Skin epidermis (tissue), 12 donors: ENCODE measurements around the gene RELL1.

Experiments used
- H3K27ac ChIP-seq, 21 experiments: fragments of 200-600 bp; sonication (generic) in 11 of 21; one replicate each; pipeline ENCODE4 v1.5.0; 2020; ENCODE audit warnings: mild to moderate bottlenecking in 3 of 21, inconsistent platforms in 2 of 21, moderate library complexity in 2 of 21
- H3K4me3 ChIP-seq, 7 experiments: fragments of 200-600 bp; sonication (generic) in 2 of 7; one replicate each; pipeline ENCODE4 v1.5.0; 2020; ENCODE audit warnings: inconsistent platforms in 2 of 7, mild to moderate bottlenecking in 2 of 7, moderate library complexity in 1 of 7

Gene RELL1

GRCh38 chr4:37693450-37694190 is 7.4 kb upstream of the RELL1 start:
- Histone ChIP-seq H3K4me3 (no peak overlapping the region), H3K27ac (no peak overlapping the region)

GRCh38 chr4:37693030-37693429 is 6.9 kb upstream of the RELL1 start:
- no peak overlapping the region for H3K4me3 ChIP-seq
- no peak overlapping the region for H3K27ac ChIP-seq

- Histone ChIP-seq H3K27ac (no peak overlapping the region), H3K4me3 (no peak overlapping the region)
These were observed 4.8 kb upstream of the RELL1 start for GRCh38 chr4:37690976-37691375.

- Histone ChIP-seq H3K27ac (no peak overlapping the region), H3K4me3 (no peak overlapping the region)
These were observed 3.3 kb upstream of the RELL1 start for GRCh38 chr4:37689353-37690095.

GRCh38 chr4:37687681-37688080 is 1.5 kb upstream of the RELL1 start:
- Histone ChIP-seq H3K4me3 (no peak overlapping the region), H3K27ac (no peak overlapping the region)

- peak overlapping the region in 17 of 21 experiments; percentile 47 to 94 (median 74) for H3K27ac ChIP-seq
- H3K4me3 ChIP-seq, result peak overlapping the region; percentile 77 to 95 (median 89)
These were observed 1.0 kb upstream of the RELL1 start for GRCh38 chr4:37687194-37687562.

GRCh38 chr4:37685823-37686372 is 278 bp downstream of the RELL1 start:
- H3K4me3 ChIP-seq, result peak overlapping the region; percentile 77 to 95 (median 89)
- peak overlapping the region; percentile 82 to 99 (median 93) for H3K27ac ChIP-seq

- Histone ChIP-seq H3K27ac (peak overlapping the region; percentile 82 to 99 (median 93)), H3K4me3 (peak overlapping the region; percentile 77 to 95 (median 89))
These were observed 884 bp downstream of the RELL1 start for GRCh38 chr4:37685161-37685822.

- no peak overlapping the region for H3K4me3 ChIP-seq
These were observed 2.0 kb downstream of the RELL1 start for GRCh38 chr4:37684154-37684553.

GRCh38 chr4:37682701-37683401 is 3.3 kb downstream of the RELL1 start:
- H3K4me3 ChIP-seq, result no peak overlapping the region
- peak overlapping the region in 5 of 21 experiments; percentile 21 to 55 (median 39) for H3K27ac ChIP-seq

More at GRCh38 chr4:37684154-37684553, 2.0 kb downstream of the RELL1 start:
- H3K27ac ChIP-seq, result peak overlapping the region in 3 of 21 experiments; percentile 91 to 94 (median 93)

- Histone ChIP-seq H3K4me3 (no peak overlapping the region), H3K27ac (no peak overlapping the region)
These were observed 6.1 kb downstream of the RELL1 start for GRCh38 chr4:37680089-37680488.

- Histone ChIP-seq H3K27ac (no peak overlapping the region), H3K4me3 (no peak overlapping the region)
These were observed 6.9 kb downstream of the RELL1 start for GRCh38 chr4:37679301-37679700.

- Histone ChIP-seq H3K27ac (no peak overlapping the region), H3K4me3 (no peak overlapping the region)
These were observed 7.6 kb downstream of the RELL1 start for GRCh38 chr4:37678624-37679023.

GRCh38 chr4:37675587-37676290 is 10.4 kb downstream of the RELL1 start:
- H3K27ac ChIP-seq, result peak overlapping the region in 5 of 21 experiments; percentile 15 to 51 (median 21)
- H3K4me3 ChIP-seq, result no peak overlapping the region

- Histone ChIP-seq H3K4me3 (no peak overlapping the region), H3K27ac (peak overlapping the region in 8 of 21 experiments; percentile 4 to 51 (median 39))
These were observed 11.7 kb downstream of the RELL1 start for GRCh38 chr4:37674439-37674838.

GRCh38 chr4:37673538-37674192 is 12.5 kb downstream of the RELL1 start:
- Histone ChIP-seq H3K4me3 (no peak overlapping the region), H3K27ac (peak overlapping the region in 5 of 21 experiments; percentile 27 to 56 (median 49))

- no peak overlapping the region for H3K27ac ChIP-seq
- H3K4me3 ChIP-seq, result no peak overlapping the region
These were observed 15.1 kb downstream of the RELL1 start for GRCh38 chr4:37671072-37671471.

- H3K4me3 ChIP-seq, result no peak overlapping the region
- no peak overlapping the region for H3K27ac ChIP-seq
These were observed 15.9 kb downstream of the RELL1 start for GRCh38 chr4:37670249-37670648.
